GF-D8 (cell line): Measurements from ENCODE around the gene EVX2.

Experiments used
- DNase-seq: peaks from one replicate; lab custom pipeline; 2025; lab: John Stamatoyannopoulos, UW

The EVX2 gene

GRCh38 chr2:176066645-176067588, 16.8 kb downstream of the EVX2 start:
- DNase-seq = no peak

- DNase-seq = no peak
Measured at GRCh38 chr2:176063958-176064357, 19.8 kb downstream of the EVX2 start.

GRCh38 chr2:176056406-176056805, 27.4 kb downstream of the EVX2 start:
- DNase-seq = no peak

GRCh38 chr2:176039375-176039774, 44.4 kb downstream of the EVX2 start:
- DNase-seq = no peak

GRCh38 chr2:176038694-176039093, 45.1 kb downstream of the EVX2 start:
- no peak for DNase-seq

GRCh38 chr2:176035013-176035691, 48.6 kb downstream of the EVX2 start:
- DNase-seq = no peak

- no peak for DNase-seq
Measured at GRCh38 chr2:176027806-176028205, 56.0 kb downstream of the EVX2 start.
